Breast epithelium (tissue), 3 donors: ENCODE results near the gene KRTAP4-3.

Experiments used
- CTCF ChIP-seq, 3 donors: fragments of 450-650 bp; IDR thresholded peaks; one replicate each; pipeline ENCODE4 v1.5.1; 2016 to 2017; ENCODE audit warnings: antibody characterized with exemption in 3 of 3, mild to moderate bottlenecking in 3 of 3, moderate library complexity in 3 of 3
- POLR2A ChIP-seq: fragments of 450-650 bp; IDR thresholded peaks from one replicate; pipeline ENCODE4 v1.6.1; 2016; ENCODE audit warnings: antibody characterized with exemption, mild to moderate bottlenecking, moderate library complexity

- TF ChIP-seq CTCF (IDR thresholded peaks at IDR 0.05) = no peak
- TF ChIP-seq POLR2A = no peak
These were observed 10.3 kb upstream of the KRTAP4-3 start for GRCh38 chr17:41178341-41178740.
